Nucleus accumbens (tissue), 56 donors: ENCODE results near the gene TMEM25.

Experiments used
- DNase-seq, 56 donors: peaks; one replicate each; lab custom pipeline; 2025; lab: John Stamatoyannopoulos, UW

TMEM25 gene

GRCh38 chr11:118531597-118532084 is 649 bp downstream of the TMEM25 start:
- DNase-seq: peak in 15 of 56 donors; percentile 22 to 76 (median 55)

GRCh38 chr11:118532091-118532490 is 1.1 kb downstream of the TMEM25 start:
- DNase-seq: no peak

DNA sequence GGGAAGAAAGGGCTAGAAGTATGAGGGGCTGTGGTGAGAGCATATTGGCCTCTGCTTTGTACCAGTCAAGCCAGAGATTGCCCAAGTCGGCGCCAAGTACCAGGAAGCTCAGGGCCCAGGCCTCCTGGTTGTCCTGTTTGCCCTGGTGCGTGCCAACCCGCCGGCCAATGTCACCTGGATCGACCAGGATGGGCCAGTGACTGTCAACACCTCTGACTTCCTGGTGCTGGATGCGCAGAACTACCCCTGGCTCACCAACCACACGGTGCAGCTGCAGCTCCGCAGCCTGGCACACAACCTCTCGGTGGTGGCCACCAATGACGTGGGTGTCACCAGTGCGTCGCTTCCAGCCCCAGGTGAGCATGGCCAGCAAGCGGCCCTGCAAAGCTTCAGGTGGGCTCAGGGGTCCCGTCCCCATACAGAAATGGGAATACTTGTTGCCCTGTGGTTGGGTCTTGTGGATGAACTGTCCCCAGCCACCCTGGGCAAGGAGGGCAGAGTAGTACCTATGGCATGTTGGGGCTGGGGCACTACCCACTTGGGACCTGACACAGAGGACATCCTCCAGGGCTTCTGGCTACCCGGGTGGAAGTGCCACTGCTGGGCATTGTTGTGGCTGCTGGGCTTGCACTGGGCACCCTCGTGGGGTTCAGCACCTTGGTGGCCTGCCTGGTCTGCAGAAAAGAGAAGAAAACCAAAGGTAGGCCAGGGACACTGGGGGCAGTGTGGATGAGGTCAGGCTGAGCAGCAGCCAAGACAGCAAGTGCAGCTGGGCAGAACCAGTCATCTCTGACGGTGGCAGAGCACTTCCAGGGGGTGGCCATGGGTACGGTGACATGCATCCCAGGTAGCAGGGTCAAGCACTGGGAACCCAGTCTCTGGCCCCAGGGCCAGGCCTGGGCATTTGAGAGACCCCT is 2.1 kb downstream of the TMEM25 start:
- no peak for DNase-seq

GRCh38 chr11:118533769-118534729 is 3.1 kb downstream of the TMEM25 start:
- DNase-seq: peak in 30 of 56 donors; percentile 8 to 55 (median 28)

GRCh38 chr11:118535261-118535660 is 4.3 kb downstream of the TMEM25 start:
- no peak for DNase-seq

- DNase-seq: no peak
Measured at GRCh38 chr11:118536726-118537125, 5.7 kb downstream of the TMEM25 start.

- DNase-seq: no peak
Measured at GRCh38 chr11:118537409-118537980, 6.5 kb downstream of the TMEM25 start.

GRCh38 chr11:118544010-118544646 is 13.1 kb downstream of the TMEM25 start:
- no peak for DNase-seq

- DNase-seq: no peak
Measured at GRCh38 chr11:118544647-118545010, 13.6 kb downstream of the TMEM25 start.

GRCh38 chr11:118545533-118545932 is 14.5 kb downstream of the TMEM25 start:
- DNase-seq: no peak

DNA sequence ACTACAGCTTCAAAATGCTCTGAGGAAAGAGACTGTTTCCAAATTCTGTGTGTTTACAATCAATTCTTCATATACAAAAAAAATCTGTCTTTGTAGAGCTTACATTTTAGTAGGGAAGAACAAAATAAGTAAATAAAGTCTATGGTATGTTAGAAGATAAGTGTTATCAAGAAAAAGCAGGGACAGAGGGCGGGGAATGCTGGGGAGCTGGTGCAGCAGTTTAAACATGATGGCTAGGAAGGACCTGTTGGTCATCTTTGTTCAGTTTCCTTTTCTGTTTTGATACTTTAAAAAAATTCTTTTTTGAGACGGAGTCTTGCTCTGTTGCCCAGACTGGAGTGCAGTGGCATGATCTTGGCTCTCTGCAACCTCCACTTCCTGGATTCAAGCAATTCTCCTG is 16.1 kb downstream of the TMEM25 start:
- no peak for DNase-seq

- DNase-seq: no peak
Measured at GRCh38 chr11:118552341-118552740, 21.3 kb downstream of the TMEM25 start.

GRCh38 chr11:118560806-118561205 is 29.8 kb downstream of the TMEM25 start:
- DNase-seq: no peak

GRCh38 chr11:118565051-118565450 is 34.1 kb downstream of the TMEM25 start:
- DNase-seq: peak in 8 of 56 donors; percentile 2 to 25 (median 8)

- no peak for DNase-seq
Measured at GRCh38 chr11:118569670-118570069, 38.7 kb downstream of the TMEM25 start.

- no peak for DNase-seq
Measured at GRCh38 chr11:118570787-118571186, 39.8 kb downstream of the TMEM25 start.

- DNase-seq: peak in 6 of 56 donors; percentile 3 to 54 (median 32)
Measured at GRCh38 chr11:118571701-118572060, 40.7 kb downstream of the TMEM25 start.

GRCh38 chr11:118572061-118572980 is 41.3 kb downstream of the TMEM25 start, which contains the start of gene ARCN1:
ARCN1 (plus strand) TSS chr11:118572409; CDS start chr11:118572548, 139 bp downstream.
- peak in 55 of 56 donors; percentile 26 to 88 (median 74) for DNase-seq
